Activated T-helper 1 cell treated with Interleukin-2 at 50 U/mL for 16 hours (primary cell): ENCODE results near the gene MRC2.

Experiments
- DNase-seq: peaks from one replicate; pipeline ENCODE4 v3.0.0-alpha.2; 2020; ENCODE audit warnings: low read depth

Gene MRC2

GRCh38 chr17:62663304-62663703, 35.8 kb downstream of the MRC2 start:
- no peak for DNase-seq

GRCh38 chr17:62664336-62665120, 37.1 kb downstream of the MRC2 start:
- DNase-seq: no peak

- no peak for DNase-seq
Measured at GRCh38 chr17:62665599-62665998, 38.1 kb downstream of the MRC2 start.

- no peak for DNase-seq
Measured at GRCh38 chr17:62666061-62666800, 38.8 kb downstream of the MRC2 start.

GRCh38 chr17:62666801-62667591, 39.5 kb downstream of the MRC2 start:
- no peak for DNase-seq

- no peak for DNase-seq
Measured at GRCh38 chr17:62668091-62668804, 40.8 kb downstream of the MRC2 start.

DNA sequence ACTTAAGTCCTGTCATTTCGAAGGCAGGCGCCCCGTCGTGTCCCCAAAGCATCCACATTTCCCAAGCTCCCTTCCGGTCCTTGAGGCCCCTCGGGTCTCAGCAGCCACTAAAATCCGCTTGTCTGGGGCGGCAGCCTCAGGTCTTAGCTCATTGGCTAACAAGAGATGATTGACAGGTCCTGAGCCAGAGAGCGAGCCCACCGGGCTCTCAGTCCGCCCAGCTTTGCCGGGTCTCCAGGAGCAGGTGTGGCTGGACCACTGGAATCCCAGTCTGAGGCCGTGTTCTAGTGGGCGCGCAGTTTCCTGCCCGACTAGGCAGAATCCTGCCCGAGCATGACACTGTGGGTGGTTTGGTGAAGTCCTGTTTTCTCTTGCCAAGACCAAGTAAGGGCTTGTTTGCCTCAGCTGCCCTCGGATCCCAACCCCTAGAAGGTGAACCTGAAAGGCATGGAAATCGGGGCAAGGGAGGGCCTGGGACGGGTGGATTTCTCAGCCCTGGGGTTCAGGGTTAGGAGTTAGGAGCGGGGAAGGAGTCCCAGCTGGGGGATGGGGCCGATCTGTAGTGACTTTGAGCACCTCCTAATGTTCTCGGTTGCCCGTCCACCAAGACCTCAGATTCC, 42.8 kb downstream of the MRC2 start:
- DNase-seq: no peak

DNA sequence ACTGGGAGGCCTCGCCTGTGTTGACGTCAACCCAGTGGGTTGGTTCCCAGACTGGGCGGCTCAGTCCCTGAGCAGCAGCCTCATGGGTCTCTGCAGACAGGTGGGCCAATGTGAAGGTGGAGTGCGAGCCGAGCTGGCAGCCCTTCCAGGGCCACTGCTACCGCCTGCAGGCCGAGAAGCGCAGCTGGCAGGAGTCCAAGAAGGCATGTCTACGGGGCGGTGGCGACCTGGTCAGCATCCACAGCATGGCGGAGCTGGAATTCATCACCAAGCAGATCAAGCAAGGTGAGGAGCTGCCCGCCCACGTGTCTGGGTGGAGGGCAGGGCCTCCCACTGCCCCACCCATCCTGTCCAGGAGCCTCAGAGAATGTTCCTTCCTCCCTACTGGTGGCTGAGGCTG, 44.1 kb downstream of the MRC2 start:
- no peak for DNase-seq

DNA sequence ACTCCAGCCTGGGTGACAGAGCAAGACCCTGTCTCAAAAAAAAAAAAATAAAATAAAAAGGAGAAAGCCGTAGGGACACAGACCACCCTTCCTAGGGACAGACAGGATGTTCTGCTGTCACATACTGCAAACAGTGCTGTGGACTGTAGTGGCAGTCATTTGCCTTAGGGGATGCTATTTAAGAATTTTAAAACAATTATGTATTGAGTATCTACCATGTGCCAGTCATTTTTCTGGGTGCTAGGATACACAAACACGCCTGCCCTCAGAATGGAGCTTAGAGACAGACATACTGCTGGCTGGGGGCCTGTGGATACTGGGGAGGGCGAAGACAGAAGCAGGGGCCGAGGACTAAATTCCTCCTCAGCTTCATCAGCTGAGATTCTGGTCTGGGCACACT, 45.5 kb downstream of the MRC2 start:
- DNase-seq: no peak

DNA sequence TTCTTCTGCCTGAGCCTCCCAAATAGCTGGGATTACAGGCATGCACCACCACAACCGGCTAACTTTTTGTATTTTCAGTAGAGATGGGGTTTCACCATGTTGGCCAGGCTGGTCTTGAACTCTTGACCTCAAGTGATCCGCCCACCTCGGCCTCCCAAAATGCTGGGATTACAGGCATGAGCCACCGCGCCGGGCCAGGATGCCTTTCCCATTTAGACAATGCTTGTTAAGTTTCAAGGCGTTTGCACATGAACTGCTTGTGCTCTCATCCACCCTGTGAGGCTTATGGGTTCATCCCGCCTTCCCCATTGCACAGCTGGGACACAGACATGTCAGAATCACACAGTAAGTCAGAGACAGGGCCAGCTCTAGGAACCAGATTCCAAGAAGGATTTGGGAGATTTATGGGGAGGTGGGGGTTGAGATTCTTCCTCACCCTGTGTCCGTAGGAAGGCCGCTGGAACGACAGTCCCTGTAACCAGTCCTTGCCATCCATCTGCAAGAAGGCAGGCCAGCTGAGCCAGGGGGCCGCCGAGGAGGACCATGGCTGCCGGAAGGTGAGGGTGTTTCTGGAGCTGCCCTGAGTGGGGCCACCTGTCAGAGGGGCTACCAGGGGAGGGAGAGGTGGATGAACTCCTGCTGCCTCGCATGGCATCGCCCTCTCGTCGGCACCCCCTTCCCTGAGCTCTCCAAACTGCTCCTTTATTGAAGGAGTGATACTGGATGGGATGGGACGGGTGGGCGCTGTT, 46.3 kb downstream of the MRC2 start:
- no peak for DNase-seq

- no peak for DNase-seq
Measured at GRCh38 chr17:62674363-62674739, 46.9 kb downstream of the MRC2 start.

DNA sequence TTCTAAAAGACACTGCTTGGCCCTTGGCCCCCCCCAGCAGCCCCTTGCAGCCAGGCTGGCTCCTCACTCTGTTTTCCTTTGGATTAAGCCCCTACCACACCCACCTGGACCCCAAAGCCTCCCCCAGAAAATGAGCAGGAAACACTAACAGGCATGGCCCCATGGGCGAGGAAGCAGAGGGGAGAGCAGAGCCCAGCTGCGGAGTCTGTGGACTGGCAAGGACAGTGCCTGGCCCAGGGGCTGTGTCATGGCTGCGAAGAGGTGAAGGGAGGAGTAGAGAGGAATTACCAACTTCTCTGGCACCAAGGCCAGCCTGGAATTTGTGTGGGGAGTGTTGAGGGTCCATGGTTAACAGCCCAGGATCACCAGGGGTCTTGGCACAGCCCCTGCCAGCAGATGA, 47.4 kb downstream of the MRC2 start:
- no peak for DNase-seq

GRCh38 chr17:62675260-62675659, 47.8 kb downstream of the MRC2 start:
- no peak for DNase-seq

- no peak for DNase-seq
Measured at GRCh38 chr17:62675701-62676100, 48.2 kb downstream of the MRC2 start.

DNA sequence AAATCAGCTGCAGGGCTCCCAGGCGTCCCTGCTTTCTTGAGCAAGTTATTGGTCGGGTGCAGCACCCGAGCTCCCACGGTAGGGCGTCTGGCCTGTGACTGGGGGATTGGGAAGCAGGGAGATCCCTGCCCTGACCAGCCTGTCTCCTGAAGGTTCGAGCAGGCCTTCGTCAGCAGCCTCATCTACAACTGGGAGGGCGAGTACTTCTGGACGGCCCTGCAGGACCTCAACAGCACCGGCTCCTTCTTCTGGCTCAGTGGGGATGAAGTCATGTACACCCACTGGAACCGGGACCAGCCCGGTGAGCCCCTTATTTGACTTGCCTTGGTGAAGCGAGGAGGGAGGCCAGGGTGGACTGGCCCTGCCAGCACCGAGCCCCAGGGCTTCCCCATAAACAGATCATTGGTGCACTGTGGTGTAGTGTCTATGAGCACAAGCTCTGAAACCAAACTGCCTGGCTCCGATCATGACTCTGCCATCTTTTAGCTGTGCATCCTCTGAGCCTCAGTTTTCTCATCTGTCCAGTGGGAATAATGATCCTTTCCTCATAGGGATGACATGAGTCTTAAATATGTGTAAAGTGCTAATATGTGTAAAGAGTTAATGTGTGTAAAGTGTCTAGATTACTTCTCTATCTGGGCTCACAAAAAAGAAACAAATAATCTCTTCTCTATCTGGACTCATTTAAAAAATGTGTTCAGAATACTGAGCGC, 48.9 kb downstream of the MRC2 start:
- no peak for DNase-seq

DNA sequence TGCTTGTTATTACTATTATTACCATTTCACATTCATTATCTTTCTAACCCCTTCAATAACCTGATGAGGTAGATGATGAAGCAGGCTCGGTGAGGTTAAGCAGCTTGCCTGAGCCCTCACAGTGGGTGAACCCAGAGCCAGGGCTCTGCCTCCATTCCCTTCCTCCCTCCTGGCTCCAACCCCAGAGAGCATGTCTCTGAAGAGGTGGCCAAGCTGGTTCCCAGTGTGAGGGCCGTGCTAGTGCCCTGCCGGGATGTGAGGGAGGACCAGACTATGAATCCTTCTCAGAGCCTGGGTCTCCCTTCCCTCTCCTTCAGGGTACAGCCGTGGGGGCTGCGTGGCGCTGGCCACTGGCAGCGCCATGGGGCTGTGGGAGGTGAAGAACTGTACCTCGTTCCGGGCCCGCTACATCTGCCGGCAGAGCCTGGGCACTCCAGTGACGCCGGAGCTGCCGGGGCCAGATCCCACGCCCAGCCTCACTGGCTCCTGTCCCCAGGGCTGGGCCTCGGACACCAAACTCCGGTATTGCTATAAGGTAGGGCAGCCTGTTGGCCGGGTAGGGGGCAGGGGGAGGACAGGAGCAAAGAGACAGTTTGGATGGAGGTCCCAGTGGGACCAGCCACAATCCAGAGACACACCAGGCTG, 49.6 kb downstream of the MRC2 start:
- no peak for DNase-seq

DNA sequence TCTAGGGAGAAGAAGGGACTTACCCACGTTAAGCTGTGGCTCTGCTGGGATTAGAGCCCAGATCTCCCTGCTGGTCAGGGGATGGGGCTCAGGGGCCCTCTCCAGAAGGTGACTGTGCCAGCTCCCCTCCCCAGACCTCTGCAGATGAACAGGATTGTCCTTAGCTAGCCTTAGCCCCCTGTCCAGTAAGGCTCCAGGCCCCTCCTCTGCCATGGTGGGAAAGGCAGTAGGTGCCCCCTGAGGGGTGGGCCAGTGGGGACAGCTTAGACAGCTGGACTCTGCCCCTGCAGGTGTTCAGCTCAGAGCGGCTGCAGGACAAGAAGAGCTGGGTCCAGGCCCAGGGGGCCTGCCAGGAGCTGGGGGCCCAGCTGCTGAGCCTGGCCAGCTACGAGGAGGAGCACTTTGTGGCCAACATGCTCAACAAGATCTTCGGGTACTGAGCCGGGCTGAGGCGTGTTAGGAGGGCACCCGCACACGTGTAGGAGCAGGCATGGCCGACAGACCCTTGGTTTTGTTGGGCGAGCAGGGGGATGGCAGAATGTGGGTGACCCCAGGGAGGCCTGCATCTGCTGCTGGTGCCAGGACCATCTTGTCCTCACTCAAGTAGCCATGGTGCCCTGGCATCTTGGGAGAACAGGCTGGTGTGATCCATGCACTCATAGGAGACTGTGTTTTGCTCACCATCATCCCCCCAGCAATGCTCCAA, 50.9 kb downstream of the MRC2 start:
- no peak for DNase-seq

- DNase-seq: no peak
Measured at GRCh38 chr17:62679866-62680377, 52.5 kb downstream of the MRC2 start.

DNA sequence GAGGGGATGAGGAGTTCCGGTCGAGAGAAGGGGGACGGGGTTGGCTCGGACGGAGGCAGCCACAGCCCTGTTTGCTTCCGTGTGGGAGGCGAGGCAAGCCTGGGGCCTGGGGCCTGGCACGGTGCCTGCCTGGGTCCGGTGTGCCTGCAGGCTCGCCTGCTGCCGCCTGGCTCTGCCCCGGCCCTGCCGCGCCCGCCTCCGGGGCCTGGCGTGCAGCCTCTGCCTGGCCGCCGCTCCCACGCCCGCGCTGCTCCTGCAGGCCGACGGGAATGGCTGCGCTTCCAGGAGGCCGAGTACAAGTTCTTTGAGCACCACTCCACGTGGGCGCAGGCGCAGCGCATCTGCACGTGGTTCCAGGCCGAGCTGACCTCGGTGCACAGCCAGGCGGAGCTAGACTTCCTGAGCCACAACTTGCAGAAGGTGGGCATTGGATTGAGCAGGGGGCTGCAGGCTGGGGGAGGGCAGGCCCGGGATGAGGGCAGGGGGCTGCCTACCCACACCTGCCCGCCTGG, 53.1 kb downstream of the MRC2 start:
- DNase-seq: no peak
